ENCODE measurements around the gene ZPLD1. TPM values are rescaled to one million over a fixed set of nuclear protein-coding genes. Genes with fewer than 3 reads are reported as not detected.

ZPLD1 gene
- polyA plus RNA-seq, result not detected in 2 replicates

DNA sequence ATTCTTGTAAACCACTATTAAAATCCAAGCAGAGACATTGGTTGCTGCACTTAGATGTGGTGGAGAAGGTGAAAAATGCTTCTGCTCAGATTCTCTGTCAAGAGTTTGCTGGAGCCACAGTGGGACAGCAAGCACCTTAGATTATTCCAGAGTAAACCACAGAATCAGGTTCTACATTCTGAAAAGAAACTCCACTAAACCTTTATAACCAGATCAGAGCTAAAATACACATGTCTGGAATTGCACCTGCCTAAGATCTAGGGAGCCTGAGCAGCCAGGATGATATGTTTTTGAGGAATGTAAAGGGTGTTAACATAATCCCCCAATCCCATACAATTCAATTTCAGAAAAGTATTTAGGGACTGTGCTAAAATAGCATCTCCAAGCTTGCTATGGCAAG, at the start of gene ZPLD1:
Gene ZPLD1, plus strand, starts transcription at position 301 of the 400 bp plus-strand sequence. CDS start 3,473 bp downstream, outside the sequence.

